ENCODE data around the gene SBK3.

DNA sequence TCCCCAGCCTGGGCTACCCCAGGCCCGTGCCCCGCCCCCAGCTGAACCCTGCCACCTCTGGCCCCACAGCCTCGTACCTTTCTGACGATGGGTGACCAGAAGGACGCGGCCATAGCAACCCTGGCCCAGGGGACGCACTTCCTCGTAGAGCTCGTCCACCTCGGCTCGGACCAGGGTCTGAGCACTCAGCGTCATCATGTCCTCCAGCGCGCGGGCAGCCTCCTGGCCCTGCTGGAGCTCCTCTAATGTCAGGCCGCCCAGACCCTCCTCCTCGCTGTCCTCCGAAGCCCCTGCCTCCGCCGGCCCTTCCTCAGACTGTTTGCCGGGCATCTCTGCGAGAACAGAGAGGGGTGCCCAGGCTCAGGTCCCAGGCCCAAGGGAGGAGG lies 9.4 kb downstream of the SBK3 start:
- no peak for TF ChIP-seq ZNF565 (CRISPR knock-in tag; conservative IDR thresholded peaks at IDR 0.05; ENCODE audit: low read depth)
- TF ChIP-seq, protein P1, sequence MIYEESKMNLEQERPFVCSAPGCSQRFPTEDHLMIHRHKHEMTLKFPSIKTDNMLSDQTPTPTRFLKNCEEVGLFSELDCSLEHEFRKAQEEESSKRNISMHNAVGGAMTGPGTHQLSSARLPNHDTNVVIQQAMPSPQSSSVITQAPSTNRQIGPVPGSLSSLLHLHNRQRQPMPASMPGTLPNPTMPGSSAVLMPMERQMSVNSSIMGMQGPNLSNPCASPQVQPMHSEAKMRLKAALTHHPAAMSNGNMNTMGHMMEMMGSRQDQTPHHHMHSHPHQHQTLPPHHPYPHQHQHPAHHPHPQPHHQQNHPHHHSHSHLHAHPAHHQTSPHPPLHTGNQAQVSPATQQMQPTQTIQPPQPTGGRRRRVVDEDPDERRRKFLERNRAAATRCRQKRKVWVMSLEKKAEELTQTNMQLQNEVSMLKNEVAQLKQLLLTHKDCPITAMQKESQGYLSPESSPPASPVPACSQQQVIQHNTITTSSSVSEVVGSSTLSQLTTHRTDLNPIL (CRISPR knock-in tag; IDR thresholded peaks at IDR 0.05; ENCODE audit: low read depth): no peak
- no peak for TF ChIP-seq ZC3H10 (CRISPR knock-in tag; IDR thresholded peaks at IDR 0.05)
- TF ChIP-seq RARB (CRISPR knock-in tag; IDR thresholded peaks at IDR 0.05): no peak
- TF ChIP-seq, protein P2, sequence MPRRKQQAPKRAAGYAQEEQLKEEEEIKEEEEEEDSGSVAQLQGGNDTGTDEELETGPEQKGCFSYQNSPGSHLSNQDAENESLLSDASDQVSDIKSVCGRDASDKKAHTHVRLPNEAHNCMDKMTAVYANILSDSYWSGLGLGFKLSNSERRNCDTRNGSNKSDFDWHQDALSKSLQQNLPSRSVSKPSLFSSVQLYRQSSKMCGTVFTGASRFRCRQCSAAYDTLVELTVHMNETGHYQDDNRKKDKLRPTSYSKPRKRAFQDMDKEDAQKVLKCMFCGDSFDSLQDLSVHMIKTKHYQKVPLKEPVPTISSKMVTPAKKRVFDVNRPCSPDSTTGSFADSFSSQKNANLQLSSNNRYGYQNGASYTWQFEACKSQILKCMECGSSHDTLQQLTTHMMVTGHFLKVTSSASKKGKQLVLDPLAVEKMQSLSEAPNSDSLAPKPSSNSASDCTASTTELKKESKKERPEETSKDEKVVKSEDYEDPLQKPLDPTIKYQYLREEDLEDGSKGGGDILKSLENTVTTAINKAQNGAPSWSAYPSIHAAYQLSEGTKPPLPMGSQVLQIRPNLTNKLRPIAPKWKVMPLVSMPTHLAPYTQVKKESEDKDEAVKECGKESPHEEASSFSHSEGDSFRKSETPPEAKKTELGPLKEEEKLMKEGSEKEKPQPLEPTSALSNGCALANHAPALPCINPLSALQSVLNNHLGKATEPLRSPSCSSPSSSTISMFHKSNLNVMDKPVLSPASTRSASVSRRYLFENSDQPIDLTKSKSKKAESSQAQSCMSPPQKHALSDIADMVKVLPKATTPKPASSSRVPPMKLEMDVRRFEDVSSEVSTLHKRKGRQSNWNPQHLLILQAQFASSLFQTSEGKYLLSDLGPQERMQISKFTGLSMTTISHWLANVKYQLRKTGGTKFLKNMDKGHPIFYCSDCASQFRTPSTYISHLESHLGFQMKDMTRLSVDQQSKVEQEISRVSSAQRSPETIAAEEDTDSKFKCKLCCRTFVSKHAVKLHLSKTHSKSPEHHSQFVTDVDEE (CRISPR knock-in tag; IDR thresholded peaks at IDR 0.05): no peak

Measured in SK-N-SH treated with all-trans-retinoic acid at 6 μM for 48 hours (cell line).